Gastrocnemius medialis (tissue), 4 donors: Measurements from ENCODE around the gene PTGIS.

Experiments
- POLR2A ChIP-seq, 2 donors: fragments of 450-650 bp; IDR thresholded peaks; one replicate each; pipeline ENCODE4 v1.6.1; 2017; ENCODE audit warnings: antibody characterized with exemption in 2 of 2, mild to moderate bottlenecking in 2 of 2, moderate library complexity in 2 of 2
- TF ChIP-seq, protein P1 (sequence below), 5 experiments: fragments of 450-650 bp in 3 of 5; fragments of 200-600 bp in 2 of 5; sonication (generic) in 2 of 5; IDR thresholded peaks in 4 of 5; conservative IDR thresholded peaks in 1 of 5; 1 replicate in 4 of 5; 2 replicates in 1 of 5; pipeline ENCODE4 v1.5.1; 2016 to 2019; ENCODE audit warnings: antibody characterized with exemption in 5 of 5, mild to moderate bottlenecking in 3 of 5, moderate library complexity in 3 of 5

- TF ChIP-seq, protein P1, sequence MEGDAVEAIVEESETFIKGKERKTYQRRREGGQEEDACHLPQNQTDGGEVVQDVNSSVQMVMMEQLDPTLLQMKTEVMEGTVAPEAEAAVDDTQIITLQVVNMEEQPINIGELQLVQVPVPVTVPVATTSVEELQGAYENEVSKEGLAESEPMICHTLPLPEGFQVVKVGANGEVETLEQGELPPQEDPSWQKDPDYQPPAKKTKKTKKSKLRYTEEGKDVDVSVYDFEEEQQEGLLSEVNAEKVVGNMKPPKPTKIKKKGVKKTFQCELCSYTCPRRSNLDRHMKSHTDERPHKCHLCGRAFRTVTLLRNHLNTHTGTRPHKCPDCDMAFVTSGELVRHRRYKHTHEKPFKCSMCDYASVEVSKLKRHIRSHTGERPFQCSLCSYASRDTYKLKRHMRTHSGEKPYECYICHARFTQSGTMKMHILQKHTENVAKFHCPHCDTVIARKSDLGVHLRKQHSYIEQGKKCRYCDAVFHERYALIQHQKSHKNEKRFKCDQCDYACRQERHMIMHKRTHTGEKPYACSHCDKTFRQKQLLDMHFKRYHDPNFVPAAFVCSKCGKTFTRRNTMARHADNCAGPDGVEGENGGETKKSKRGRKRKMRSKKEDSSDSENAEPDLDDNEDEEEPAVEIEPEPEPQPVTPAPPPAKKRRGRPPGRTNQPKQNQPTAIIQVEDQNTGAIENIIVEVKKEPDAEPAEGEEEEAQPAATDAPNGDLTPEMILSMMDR (IDR thresholded peaks at IDR 0.05 in 4 of 5, conservative IDR thresholded peaks at IDR 0.05 in 1 of 5) = no peak
- TF ChIP-seq POLR2A (IDR thresholded peaks at IDR 0.05) = no peak
Measured at GRCh38 chr20:49505518-49505917, 62.4 kb downstream of the PTGIS start.
